NB4 (cell line): ENCODE data around the gene FSD2.
A peak's percentile ranks its signal among the peaks of the same experiment; 100 is the strongest.

Source experiments
- DNase-seq: peaks from one replicate; pipeline ENCODE4 v3.0.0; 2010; ENCODE audit warnings: low read depth
- H3K4me3 ChIP-seq: one replicate; pipeline ENCODE4 v1.5.1; 2011; ENCODE audit warnings: mild to moderate bottlenecking, low read depth, low read length, moderate library complexity
- CTCF ChIP-seq: IDR thresholded peaks from one replicate; pipeline ENCODE4 v1.5.1; 2012; ENCODE audit warnings: low read depth, low read length
- MAX ChIP-seq: IDR thresholded peaks from 2 replicates; pipeline ENCODE4 v1.6.1; 2011; ENCODE audit warnings: low read depth, low read length
- MYC ChIP-seq: IDR thresholded peaks from 2 replicates; pipeline ENCODE4 v1.6.1; 2011; ENCODE audit warnings: low read depth, low read length
- POLR2A ChIP-seq: IDR thresholded peaks from 2 replicates; pipeline ENCODE4 v1.6.1; 2011; ENCODE audit warnings: mild to moderate bottlenecking; ENCODE audit not compliant: insufficient read length; ENCODE audit errors: extremely low read depth

Gene FSD2

GRCh38 chr15:82805994-82806406 lies at the start of gene FSD2:
TSS of gene FSD2 (minus strand) at chr15:82806069. CDS start at chr15:82787390, 18,679 bp downstream.
- TF ChIP-seq MAX, result peak; percentile 33; the same call in 1 of the 2 replicates
- no peak; the same call in none of the 2 replicates for TF ChIP-seq MYC
- no peak within 1 kb of the TSS for H3K4me3 ChIP-seq
- peak; percentile 29 for DNase-seq

GRCh38 chr15:82854554-82854953 lies 48.7 kb upstream of the FSD2 start:
- H3K4me3 ChIP-seq, result no peak overlapping the region
- no peak for TF ChIP-seq CTCF
- no peak for TF ChIP-seq POLR2A
- no peak for TF ChIP-seq MYC
- no peak for TF ChIP-seq MAX
- no peak for DNase-seq

GRCh38 chr15:82852941-82853561 lies 47.2 kb upstream of the FSD2 start:
- no peak for TF ChIP-seq MYC
- TF ChIP-seq MAX, result no peak
- no peak for TF ChIP-seq CTCF
- no peak for TF ChIP-seq POLR2A
- no peak for DNase-seq
- H3K4me3 ChIP-seq, result no peak overlapping the region

- no peak for TF ChIP-seq POLR2A
- no peak overlapping the region for H3K4me3 ChIP-seq
- DNase-seq, result no peak
Observed at GRCh38 chr15:82851981-82852511, 46.2 kb upstream of the FSD2 start.

- no peak for DNase-seq
- H3K4me3 ChIP-seq, result no peak overlapping the region
- TF ChIP-seq POLR2A (no peak), MYC (no peak), MAX (no peak), CTCF (no peak)
Observed at GRCh38 chr15:82851306-82851850, 45.5 kb upstream of the FSD2 start.

GRCh38 chr15:82850731-82851130 lies 44.9 kb upstream of the FSD2 start:
- no peak for DNase-seq
- no peak for TF ChIP-seq MAX
- TF ChIP-seq POLR2A, result no peak
- TF ChIP-seq CTCF, result no peak
- TF ChIP-seq MYC, result no peak
- no peak overlapping the region for H3K4me3 ChIP-seq
